HPDE6-E6E7 (cell line): ENCODE results near the gene LMNB1.
"Not testable (repeated sequence)": the region's sequence is repeated elsewhere in the genome, so short reads cannot be mapped to it uniquely, and the experiment has no call there.

Source experiments
- DNase-seq: peaks from one replicate; pipeline ENCODE4 v3.0.0; 2011; ENCODE audit warnings: missing footprints; ENCODE audit errors: extremely low spot score

The LMNB1 gene

GRCh38 chr5:126776499-126777256 lies at the start of gene LMNB1:
LMNB1 (plus strand) TSS chr5:126777136; CDS start chr5:126777509, 373 bp downstream.
- peak; percentile 77 for DNase-seq

GRCh38 chr5:126732716-126733115 lies 44.2 kb upstream of the LMNB1 start:
- no peak for DNase-seq

- DNase-seq, result not testable (repeated sequence)
Measured at GRCh38 chr5:126734573-126734972, 42.4 kb upstream of the LMNB1 start.

GRCh38 chr5:126736141-126736540 lies 40.8 kb upstream of the LMNB1 start:
- DNase-seq, result peak; percentile 19

GRCh38 chr5:126741361-126741760 lies 35.6 kb upstream of the LMNB1 start:
- no peak for DNase-seq

- no peak for DNase-seq
Measured at GRCh38 chr5:126742425-126742824, 34.5 kb upstream of the LMNB1 start.

- DNase-seq, result no peak
Measured at GRCh38 chr5:126744836-126745235, 32.1 kb upstream of the LMNB1 start.

- DNase-seq, result no peak
Measured at GRCh38 chr5:126745259-126745992, 31.5 kb upstream of the LMNB1 start.

GRCh38 chr5:126746290-126746689 lies 30.6 kb upstream of the LMNB1 start:
- DNase-seq, result no peak

GRCh38 chr5:126752081-126752785 lies 24.7 kb upstream of the LMNB1 start:
- no peak for DNase-seq

- no peak for DNase-seq
Measured at GRCh38 chr5:126753227-126753626, 23.7 kb upstream of the LMNB1 start.

- no peak for DNase-seq
Measured at GRCh38 chr5:126754609-126755008, 22.3 kb upstream of the LMNB1 start.

- no peak for DNase-seq
Measured at GRCh38 chr5:126755593-126755992, 21.3 kb upstream of the LMNB1 start.

- DNase-seq, result no peak
Measured at GRCh38 chr5:126757713-126758357, 19.1 kb upstream of the LMNB1 start.

GRCh38 chr5:126763371-126763770 lies 13.6 kb upstream of the LMNB1 start:
- DNase-seq, result no peak

GRCh38 chr5:126769703-126770102 lies 7.2 kb upstream of the LMNB1 start:
- no peak for DNase-seq

GRCh38 chr5:126773536-126773935 lies 3.4 kb upstream of the LMNB1 start:
- not testable (repeated sequence) for DNase-seq

- DNase-seq, result not testable (repeated sequence)
Measured at GRCh38 chr5:126774595-126774994, 2.3 kb upstream of the LMNB1 start.

GRCh38 chr5:126777257-126777974 lies 480 bp downstream of the LMNB1 start:
- DNase-seq, result peak; percentile 32

- peak; percentile 85 for DNase-seq
Measured at GRCh38 chr5:126777975-126778674, 1.2 kb downstream of the LMNB1 start.
